Measurements from ENCODE around the gene TAF3. TPM values are rescaled to one million over a fixed set of nuclear protein-coding genes. Genes with fewer than 3 reads are reported as not detected.

TAF3 gene
- total and polyA plus RNA-seq, 2 donors (not counting 1 experiment from before 2014, with no cell fraction given) = 7.0 to 20.1 TPM

DNA sequence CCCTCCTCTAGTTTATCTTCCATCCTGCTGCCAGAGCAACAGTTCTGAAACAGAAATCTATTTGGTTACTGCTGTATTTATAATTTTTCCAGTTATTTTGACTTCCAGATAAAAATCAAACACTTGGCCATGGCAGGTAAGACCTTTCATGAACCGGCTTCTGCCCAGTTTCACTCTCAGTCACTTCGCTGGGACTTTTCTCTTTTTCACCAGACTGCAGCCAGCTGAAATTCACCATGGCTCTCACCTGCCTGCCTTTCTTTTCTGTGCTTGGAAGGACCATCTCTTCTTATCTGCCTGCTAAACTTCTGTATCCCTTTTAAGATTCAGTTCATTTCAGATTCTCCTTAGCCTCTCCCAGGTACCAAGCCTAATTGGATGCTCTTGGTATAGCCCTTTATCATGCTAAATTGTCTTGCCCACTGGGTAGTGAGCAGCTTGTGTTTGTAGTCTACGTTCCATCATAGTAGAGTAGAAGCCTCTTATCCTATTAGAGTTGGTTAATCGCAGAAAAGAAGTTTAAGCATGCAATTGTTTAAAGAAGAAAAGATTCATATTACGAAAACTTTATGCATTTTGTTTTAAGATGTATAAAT, 71.7 kb downstream of the TAF3 start:
- no peaks in the 10 kb centered on the region for H3K4me1 ChIP-seq (ENCODE audit: control insufficient read depth in 2 of 2, insufficient read depth in 2 of 2, low read length in 2 of 2)
- Mint-ChIP-seq H3K27ac (no peak overlapping the region), H3K27me3 (no peaks in the 10 kb centered on the region), H3K4me3 (no peak overlapping the region), H3K9me3 (ENCODE audit: insufficient read depth) (no peaks in the 10 kb centered on the region), H3K4me1 (peaks cover 13% of the 10 kb centered on the region)
- no peak overlapping the region for H3K4me3 ChIP-seq (ENCODE audit: control extremely low read depth in 1 of 5, extremely low read depth in 1 of 5, insufficient read depth in 1 of 5, low read depth in 2 of 5, low read length in 4 of 5)
- ChIA-PET CTCF (no interaction called here), POLR2A (no interaction called here)
- WGBS (ENCODE audit: insufficient coverage) = 77% methylated on average over 2 of the region's 5 CpGs
- H3K79me2 ChIP-seq (ENCODE audit: control insufficient read depth, insufficient read depth, low read length) = peaks cover 10% of the 10 kb centered on the region
- DNase-seq (no peak), ATAC-seq (ENCODE audit: low read depth) (no peak)
- H3K27me3 ChIP-seq (replicated peaks in 1 of 4; ENCODE audit: control extremely low read depth in 1 of 4, control insufficient read depth in 3 of 4, insufficient read depth in 4 of 4, low read length in 3 of 4) = no peaks in the 10 kb centered on the region
- no peak overlapping the region for H2AFZ ChIP-seq (ENCODE audit: insufficient read depth, low read depth, low read length, poor library complexity, severe bottlenecking)
- TF ChIP-seq, protein P1, sequence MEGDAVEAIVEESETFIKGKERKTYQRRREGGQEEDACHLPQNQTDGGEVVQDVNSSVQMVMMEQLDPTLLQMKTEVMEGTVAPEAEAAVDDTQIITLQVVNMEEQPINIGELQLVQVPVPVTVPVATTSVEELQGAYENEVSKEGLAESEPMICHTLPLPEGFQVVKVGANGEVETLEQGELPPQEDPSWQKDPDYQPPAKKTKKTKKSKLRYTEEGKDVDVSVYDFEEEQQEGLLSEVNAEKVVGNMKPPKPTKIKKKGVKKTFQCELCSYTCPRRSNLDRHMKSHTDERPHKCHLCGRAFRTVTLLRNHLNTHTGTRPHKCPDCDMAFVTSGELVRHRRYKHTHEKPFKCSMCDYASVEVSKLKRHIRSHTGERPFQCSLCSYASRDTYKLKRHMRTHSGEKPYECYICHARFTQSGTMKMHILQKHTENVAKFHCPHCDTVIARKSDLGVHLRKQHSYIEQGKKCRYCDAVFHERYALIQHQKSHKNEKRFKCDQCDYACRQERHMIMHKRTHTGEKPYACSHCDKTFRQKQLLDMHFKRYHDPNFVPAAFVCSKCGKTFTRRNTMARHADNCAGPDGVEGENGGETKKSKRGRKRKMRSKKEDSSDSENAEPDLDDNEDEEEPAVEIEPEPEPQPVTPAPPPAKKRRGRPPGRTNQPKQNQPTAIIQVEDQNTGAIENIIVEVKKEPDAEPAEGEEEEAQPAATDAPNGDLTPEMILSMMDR (IDR thresholded peaks at IDR 0.05) = no peak
- TF ChIP-seq EZH2 (IDR thresholded peaks at IDR 0.05; ENCODE audit: borderline replicate concordance, insufficient read depth, low read depth, low read length, poor library complexity, severe bottlenecking) = no peak
- H3K27ac ChIP-seq (ENCODE audit: low read length in 2 of 2) = no peak overlapping the region
- H3K9ac ChIP-seq (ENCODE audit: low read length) = no peak overlapping the region
- intact Hi-C loops (cut with micrococcal nuclease) = no loop called here
- H4K20me1 ChIP-seq (ENCODE audit: control insufficient read depth, insufficient read depth, low read length, poor library complexity, severe bottlenecking) = peaks cover 34% of the 10 kb centered on the region
- no peak overlapping the region for H3K4me2 ChIP-seq (replicated peaks; ENCODE audit: low read depth, low read length, poor library complexity, severe bottlenecking)
- H3K9me3 ChIP-seq (ENCODE audit: control extremely low read depth in 1 of 3, control insufficient read depth in 2 of 3, insufficient read depth in 1 of 3, low read length in 2 of 3) = no peaks in the 10 kb centered on the region
- peaks cover 0 to 2% of the 10 kb centered on the region in 2 experiments for H3K36me3 ChIP-seq (replicated peaks in 1 of 2; ENCODE audit: control extremely low read depth in 1 of 2, control insufficient read depth in 1 of 2, extremely low read depth in 1 of 2, insufficient read depth in 2 of 2, low read length in 1 of 2)

DNA sequence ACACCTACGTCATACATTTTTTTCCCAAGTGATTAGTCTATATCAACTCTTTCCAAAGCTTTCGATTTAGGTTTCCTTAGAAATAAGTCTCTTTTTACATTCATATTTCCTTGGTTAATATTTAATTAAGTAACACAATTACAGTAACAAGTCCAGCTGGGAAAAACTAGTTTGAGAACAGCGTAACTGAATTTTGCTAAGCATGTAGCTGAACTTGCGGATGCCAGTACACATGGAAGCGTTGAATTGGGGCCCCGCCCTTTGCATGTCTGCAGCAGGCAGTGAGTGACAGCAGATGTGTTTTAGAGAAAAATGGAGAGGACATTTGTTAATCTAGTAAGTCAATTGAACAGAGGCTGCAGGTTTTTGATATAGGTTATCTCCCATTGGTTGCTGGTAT, 72.5 kb downstream of the TAF3 start:
- no peak for ATAC-seq (ENCODE audit: low read depth)
- Histone ChIP-seq H3K27ac (ENCODE audit: low read length in 2 of 2) (no peak overlapping the region), H2AFZ (ENCODE audit: insufficient read depth, low read depth, low read length, poor library complexity, severe bottlenecking) (no peak overlapping the region), H3K9me3 (ENCODE audit: control extremely low read depth in 1 of 3, control insufficient read depth in 2 of 3, insufficient read depth in 1 of 3, low read length in 2 of 3) (no peaks in the 10 kb centered on the region), H4K20me1 (ENCODE audit: control insufficient read depth, insufficient read depth, low read length, poor library complexity, severe bottlenecking) (peaks cover 35% of the 10 kb centered on the region), H3K4me1 (ENCODE audit: control insufficient read depth in 2 of 2, insufficient read depth in 2 of 2, low read length in 2 of 2) (no peaks in the 10 kb centered on the region), H3K79me2 (ENCODE audit: control insufficient read depth, insufficient read depth, low read length) (peaks cover 4% of the 10 kb centered on the region), H3K9ac (ENCODE audit: low read length) (no peak overlapping the region), H3K36me3 (replicated peaks in 1 of 2; ENCODE audit: control extremely low read depth in 1 of 2, control insufficient read depth in 1 of 2, extremely low read depth in 1 of 2, insufficient read depth in 2 of 2, low read length in 1 of 2) (peaks cover 0 to 2% of the 10 kb centered on the region in 2 experiments), H3K4me3 (ENCODE audit: control extremely low read depth in 1 of 5, extremely low read depth in 1 of 5, insufficient read depth in 1 of 5, low read depth in 2 of 5, low read length in 4 of 5) (no peak overlapping the region), H3K4me2 (replicated peaks; ENCODE audit: low read depth, low read length, poor library complexity, severe bottlenecking) (no peak overlapping the region), H3K27me3 (replicated peaks in 1 of 4; ENCODE audit: control extremely low read depth in 1 of 4, control insufficient read depth in 3 of 4, insufficient read depth in 4 of 4, low read length in 3 of 4) (no peaks in the 10 kb centered on the region)
- intact Hi-C loops (cut with micrococcal nuclease) = no loop called here
- H3K27me3 Mint-ChIP-seq = no peaks in the 10 kb centered on the region
- WGBS (ENCODE audit: insufficient coverage) = 98% methylated on average over 4 of the region's 6 CpGs
- DNase-seq = no peak
- TF ChIP-seq, protein P1 (IDR thresholded peaks at IDR 0.05) = no peak
- no peak for TF ChIP-seq EZH2 (IDR thresholded peaks at IDR 0.05; ENCODE audit: borderline replicate concordance, insufficient read depth, low read depth, low read length, poor library complexity, severe bottlenecking)
- H3K27ac Mint-ChIP-seq = no peak overlapping the region
- H3K4me1 Mint-ChIP-seq = peaks cover 13% of the 10 kb centered on the region
- no peaks in the 10 kb centered on the region for H3K9me3 Mint-ChIP-seq (ENCODE audit: insufficient read depth)
- ChIA-PET CTCF (no interaction called here), POLR2A (no interaction called here)
- H3K4me3 Mint-ChIP-seq = no peak overlapping the region
